C4-2B (cell line): Measurements from ENCODE around the gene SARS2.

Source experiments
- ZFX ChIP-seq: fragments of 450-650 bp; IDR thresholded peaks from 2 replicates; pipeline ENCODE4 v1.6.1; 2017
- TF ChIP-seq, protein P1 (sequence below): fragments of 450-650 bp; conservative IDR thresholded peaks from 2 replicates; pipeline ENCODE4 v1.5.1; 2017; ENCODE audit warnings: mild to moderate bottlenecking

GRCh38 chr19:38907670-38908069 is 22.9 kb downstream of the SARS2 start:
- TF ChIP-seq, protein P1, sequence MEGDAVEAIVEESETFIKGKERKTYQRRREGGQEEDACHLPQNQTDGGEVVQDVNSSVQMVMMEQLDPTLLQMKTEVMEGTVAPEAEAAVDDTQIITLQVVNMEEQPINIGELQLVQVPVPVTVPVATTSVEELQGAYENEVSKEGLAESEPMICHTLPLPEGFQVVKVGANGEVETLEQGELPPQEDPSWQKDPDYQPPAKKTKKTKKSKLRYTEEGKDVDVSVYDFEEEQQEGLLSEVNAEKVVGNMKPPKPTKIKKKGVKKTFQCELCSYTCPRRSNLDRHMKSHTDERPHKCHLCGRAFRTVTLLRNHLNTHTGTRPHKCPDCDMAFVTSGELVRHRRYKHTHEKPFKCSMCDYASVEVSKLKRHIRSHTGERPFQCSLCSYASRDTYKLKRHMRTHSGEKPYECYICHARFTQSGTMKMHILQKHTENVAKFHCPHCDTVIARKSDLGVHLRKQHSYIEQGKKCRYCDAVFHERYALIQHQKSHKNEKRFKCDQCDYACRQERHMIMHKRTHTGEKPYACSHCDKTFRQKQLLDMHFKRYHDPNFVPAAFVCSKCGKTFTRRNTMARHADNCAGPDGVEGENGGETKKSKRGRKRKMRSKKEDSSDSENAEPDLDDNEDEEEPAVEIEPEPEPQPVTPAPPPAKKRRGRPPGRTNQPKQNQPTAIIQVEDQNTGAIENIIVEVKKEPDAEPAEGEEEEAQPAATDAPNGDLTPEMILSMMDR, result no peak
- TF ChIP-seq ZFX, result no peak
